ENCODE results near the gene SGCA.

The SGCA gene

GRCh38 chr17:50190603-50191358 lies 25.0 kb downstream of the SGCA start:
- H3K4me3 ChIP-seq (ENCODE audit: low read depth, low read length): no peak overlapping the region; the same call in 1 of the 2 replicates
- no peak for TF ChIP-seq CTCF (IDR thresholded peaks at IDR 0.05; ENCODE audit: insufficient read depth, low read length, missing control alignments)
- ChIA-PET CTCF (interaction anchor here (1.2 to 1.6 kb wide), 4 partner anchors 77 to 83 kb away, joined by 4 to 5 read pairs (median 4); partner anchors contain the start of gene TMEM92), POLR2A (interaction anchor here (0.8 to 44.9 kb wide), 5 partner anchors 11 to 75 kb away, joined by 4 to 2316 read pairs (median 146); partner anchors contain the start of genes COL1A1 and TMEM92)
- DNase-seq (ENCODE audit: low read depth, low spot score): no peak

DNA sequence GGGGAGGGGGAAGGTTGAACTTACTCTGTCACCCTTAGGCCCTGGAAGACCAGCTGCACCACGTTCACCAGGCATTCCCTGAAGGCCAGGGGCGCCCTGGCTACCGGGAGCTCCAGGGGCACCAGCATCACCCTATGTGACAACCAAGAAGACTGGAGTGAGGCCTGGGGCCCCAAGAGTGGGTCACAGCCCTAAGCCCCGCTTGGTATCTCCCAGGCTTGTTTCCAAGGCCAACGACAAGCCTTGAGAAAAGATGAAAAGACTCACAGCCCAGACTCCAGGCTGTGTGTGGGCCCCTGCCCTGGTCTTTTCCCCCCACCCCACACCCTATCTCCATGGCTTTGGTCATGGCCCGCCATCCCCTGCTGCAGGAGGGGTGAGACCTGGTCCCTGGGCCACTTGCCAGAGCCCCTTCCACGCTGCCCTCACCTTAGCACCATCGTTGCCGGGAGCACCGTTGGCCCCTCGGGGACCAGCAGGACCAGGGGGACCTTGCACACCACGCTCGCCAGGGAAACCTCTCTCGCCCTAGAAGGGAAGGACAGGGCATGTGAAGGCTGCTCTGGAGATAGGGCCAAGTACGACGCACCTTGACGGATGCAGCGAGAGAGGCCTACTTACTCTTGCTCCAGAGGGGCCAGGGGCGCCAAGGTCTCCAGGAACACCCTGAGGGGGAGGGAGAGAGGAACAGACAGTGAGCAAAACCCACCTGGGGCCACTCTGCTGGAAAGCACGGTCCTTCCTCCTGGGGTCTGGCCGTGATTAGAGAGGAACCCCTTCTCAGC lies 25.7 kb downstream of the SGCA start:
- POLR2A ChIA-PET: interaction anchor here (0.8 to 44.9 kb wide), 6 partner anchors 11 to 98 kb away, joined by 4 to 2316 read pairs (median 82); partner anchors contain the start of genes COL1A1 and TMEM92
- no peak for DNase-seq (ENCODE audit: low read depth, low spot score)
- H3K4me3 ChIP-seq (ENCODE audit: low read depth, low read length): peak overlapping the region; percentile 18
- no peak for TF ChIP-seq CTCF (IDR thresholded peaks at IDR 0.05; ENCODE audit: insufficient read depth, low read length, missing control alignments)
- CTCF ChIA-PET: interaction anchor here (1.1 to 1.3 kb wide), 4 partner anchors 76 to 82 kb away, joined by 4 to 5 read pairs (median 4); no protein-coding TSS in a partner anchor

- peak overlapping the region; percentile 33 for H3K4me3 ChIP-seq (ENCODE audit: low read depth, low read length)
- no peak for DNase-seq (ENCODE audit: low read depth, low spot score)
- POLR2A ChIA-PET: interaction anchor here (4.3 to 44.9 kb wide), 4 partner anchors 12 to 97 kb away, joined by 19 to 2316 read pairs (median 781); partner anchors contain the start of genes COL1A1 and TMEM92
- CTCF ChIA-PET: interaction anchor here (1.0 to 1.3 kb wide), 3 partner anchors 9 to 81 kb away, joined by 3 to 6 read pairs (median 5); partner anchors contain the start of gene COL1A1
- TF ChIP-seq CTCF (IDR thresholded peaks at IDR 0.05; ENCODE audit: insufficient read depth, low read length, missing control alignments): no peak
Measured at GRCh38 chr17:50192144-50192617, 26.4 kb downstream of the SGCA start.

GRCh38 chr17:50192618-50193291 lies 26.9 kb downstream of the SGCA start:
- no peak for TF ChIP-seq CTCF (IDR thresholded peaks at IDR 0.05; ENCODE audit: insufficient read depth, low read length, missing control alignments)
- ChIA-PET CTCF (interaction anchor here (1.0 to 1.3 kb wide), 3 partner anchors 9 to 81 kb away, joined by 3 to 6 read pairs (median 5); partner anchors contain the start of gene COL1A1), POLR2A (interaction anchor here (0.6 to 44.9 kb wide), 6 partner anchors 13 to 97 kb away, joined by 3 to 2316 read pairs (median 82); partner anchors contain the start of genes COL1A1 and TMEM92)
- H3K4me3 ChIP-seq (ENCODE audit: low read depth, low read length): peak overlapping the region; percentile 33
- no peak for DNase-seq (ENCODE audit: low read depth, low spot score)

GRCh38 chr17:50194140-50194933 lies 28.5 kb downstream of the SGCA start:
- peak overlapping the region; percentile 100 for H3K4me3 ChIP-seq (ENCODE audit: low read depth, low read length)
- ChIA-PET CTCF (interaction anchor here (4.7 to 5.1 kb wide), 2 partner anchors 74 to 79 kb away, joined by 61 to 67 read pairs; partner anchors contain the start of gene TMEM92), POLR2A (interaction anchor here (1.5 to 44.9 kb wide), 6 partner anchors 8 to 95 kb away, joined by 9 to 2316 read pairs (median 150); partner anchors contain the start of genes COL1A1 and TMEM92)
- TF ChIP-seq CTCF (IDR thresholded peaks at IDR 0.05; ENCODE audit: insufficient read depth, low read length, missing control alignments): no peak
- DNase-seq (ENCODE audit: low read depth, low spot score): no peak

Measured in AG04449 (cell line).